ENCODE data around the gene USP49.

DNA sequence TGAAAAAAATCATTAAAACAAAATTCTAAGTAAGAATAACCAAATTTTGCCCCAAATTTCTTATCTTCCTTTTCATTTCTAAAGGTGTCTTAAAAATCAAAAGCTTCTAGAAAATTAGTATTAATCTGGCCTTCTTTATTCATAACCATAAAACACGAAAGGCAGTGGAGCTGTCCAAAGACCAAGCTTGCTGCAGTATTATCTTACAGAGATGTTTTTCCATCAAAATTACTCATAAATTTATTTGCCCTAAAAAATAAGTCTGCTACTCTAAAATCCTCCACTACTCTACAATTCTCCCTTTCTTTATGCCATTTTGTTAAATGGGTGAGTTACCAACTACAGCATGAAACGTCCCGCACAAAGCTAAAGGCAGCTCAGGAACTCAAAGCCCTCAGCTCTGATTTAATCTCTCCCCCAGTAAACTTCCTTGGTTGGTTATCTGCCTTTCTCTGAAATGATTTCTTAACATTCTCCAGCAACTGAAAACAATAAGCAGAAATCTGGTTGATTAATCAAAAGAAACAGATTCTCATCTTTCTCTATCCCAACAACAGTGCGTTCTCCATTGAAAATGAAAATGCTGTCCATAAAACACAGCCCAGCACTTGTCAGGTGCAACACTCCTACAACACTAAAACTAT lies 2.1 kb downstream of the USP49 start:
- TF ChIP-seq, protein P1, sequence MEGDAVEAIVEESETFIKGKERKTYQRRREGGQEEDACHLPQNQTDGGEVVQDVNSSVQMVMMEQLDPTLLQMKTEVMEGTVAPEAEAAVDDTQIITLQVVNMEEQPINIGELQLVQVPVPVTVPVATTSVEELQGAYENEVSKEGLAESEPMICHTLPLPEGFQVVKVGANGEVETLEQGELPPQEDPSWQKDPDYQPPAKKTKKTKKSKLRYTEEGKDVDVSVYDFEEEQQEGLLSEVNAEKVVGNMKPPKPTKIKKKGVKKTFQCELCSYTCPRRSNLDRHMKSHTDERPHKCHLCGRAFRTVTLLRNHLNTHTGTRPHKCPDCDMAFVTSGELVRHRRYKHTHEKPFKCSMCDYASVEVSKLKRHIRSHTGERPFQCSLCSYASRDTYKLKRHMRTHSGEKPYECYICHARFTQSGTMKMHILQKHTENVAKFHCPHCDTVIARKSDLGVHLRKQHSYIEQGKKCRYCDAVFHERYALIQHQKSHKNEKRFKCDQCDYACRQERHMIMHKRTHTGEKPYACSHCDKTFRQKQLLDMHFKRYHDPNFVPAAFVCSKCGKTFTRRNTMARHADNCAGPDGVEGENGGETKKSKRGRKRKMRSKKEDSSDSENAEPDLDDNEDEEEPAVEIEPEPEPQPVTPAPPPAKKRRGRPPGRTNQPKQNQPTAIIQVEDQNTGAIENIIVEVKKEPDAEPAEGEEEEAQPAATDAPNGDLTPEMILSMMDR (conservative IDR thresholded peaks at IDR 0.05; ENCODE audit: low read depth, low read length): no peak
- TF ChIP-seq NFE2L2 (IDR thresholded peaks at IDR 0.05; ENCODE audit: low read depth, low read length): no peak
- no peak for TF ChIP-seq BHLHE40 (IDR thresholded peaks at IDR 0.05; ENCODE audit: low read depth, low read length)
- TF ChIP-seq, protein P2, sequence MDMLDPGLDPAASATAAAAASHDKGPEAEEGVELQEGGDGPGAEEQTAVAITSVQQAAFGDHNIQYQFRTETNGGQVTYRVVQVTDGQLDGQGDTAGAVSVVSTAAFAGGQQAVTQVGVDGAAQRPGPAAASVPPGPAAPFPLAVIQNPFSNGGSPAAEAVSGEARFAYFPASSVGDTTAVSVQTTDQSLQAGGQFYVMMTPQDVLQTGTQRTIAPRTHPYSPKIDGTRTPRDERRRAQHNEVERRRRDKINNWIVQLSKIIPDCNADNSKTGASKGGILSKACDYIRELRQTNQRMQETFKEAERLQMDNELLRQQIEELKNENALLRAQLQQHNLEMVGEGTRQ (IDR thresholded peaks at IDR 0.05; ENCODE audit: low read depth, low read length): no peak
- no peak for TF ChIP-seq POLR2A (IDR thresholded peaks at IDR 0.05; ENCODE audit: low read depth, low read length)
- TF ChIP-seq MXI1 (IDR thresholded peaks at IDR 0.05; ENCODE audit: borderline replicate concordance, low read depth, low read length): no peak
- no peak for TF ChIP-seq ELK1 (IDR thresholded peaks at IDR 0.05; ENCODE audit: borderline replicate concordance, low read depth, low read length)

Data from IMR-90 (cell line).